Esophagus muscularis mucosa (tissue), 4 donors: Measurements from ENCODE around the gene AGBL5. TPM values are rescaled to one million over a fixed set of nuclear protein-coding genes. Genes with fewer than 3 reads are reported as not detected.

Source experiments
- DNase-seq: peaks from one replicate; pipeline ENCODE4 v3.0.0-alpha.2; 2017; ENCODE audit errors: extremely low spot score
- H3K27ac ChIP-seq, 4 donors: fragments of 200-600 bp; sonication (generic); replicated peaks in 1 of 4; 1 replicate in 3 of 4; 2 replicates in 1 of 4; pipeline ENCODE4 v1.5.1; 2016 to 2019; ENCODE audit warnings: mild to moderate bottlenecking in 1 of 4
- H3K27me3 ChIP-seq, 4 donors: fragments of 200-600 bp; sonication (generic); one replicate each; pipeline versions ENCODE4 v1.5.1 to v1.6.0; 2016 to 2019
- H3K36me3 ChIP-seq, 4 donors: fragments of 200-600 bp; sonication (generic); one replicate each; pipeline ENCODE4 v1.5.1; 2016 to 2019
- H3K4me1 ChIP-seq, 4 donors: fragments of 200-600 bp; sonication (generic); one replicate each; pipeline ENCODE4 v1.5.1; 2016 to 2019
- H3K4me3 ChIP-seq, 4 donors: fragments of 200-600 bp; sonication (generic); 1 replicate in 2 of 4; 2 replicates in 2 of 4; pipeline ENCODE4 v1.5.1; 2016 to 2019; ENCODE audit warnings: mild to moderate bottlenecking in 4 of 4, moderate library complexity in 1 of 4
- H3K9me3 ChIP-seq, 4 donors: fragments of 200-600 bp; sonication (generic); 1 replicate in 3 of 4; 2 replicates in 1 of 4; pipeline ENCODE4 v1.5.1; 2016 to 2019
- CTCF ChIP-seq, 3 experiments: fragments of 200-600 bp in 2 of 3; fragments of 450-650 bp in 1 of 3; sonication (generic) in 2 of 3; IDR thresholded peaks; one replicate each; pipeline ENCODE4 v1.5.1; 2017 to 2019; ENCODE audit warnings: antibody characterized with exemption in 3 of 3, mild to moderate bottlenecking in 2 of 3, moderate library complexity in 1 of 3
- EP300 ChIP-seq: sonication (generic); formaldehyde crosslinking; IDR thresholded peaks from one replicate; pipeline ENCODE4 v1.6.1; 2017; ENCODE audit warnings: antibody characterized with exemption
- POLR2A ChIP-seq: fragments of 450-650 bp; IDR thresholded peaks from one replicate; pipeline ENCODE4 v1.6.1; 2017; ENCODE audit warnings: antibody characterized with exemption, moderate library complexity, mild to moderate bottlenecking, low read depth
- POLR2AphosphoS5 ChIP-seq, 2 donors: sonication (generic); formaldehyde crosslinking; IDR thresholded peaks; one replicate each; pipeline ENCODE4 v1.6.1; 2017; ENCODE audit warnings: antibody characterized with exemption in 2 of 2
- WGBS: methylation state at CpG from one replicate; pipeline ENCODE4 v1.1.5; 2018; 5-methylcytosine and 5-hydroxymethylcytosine counted together
- intact Hi-C: fragments of 100-400 bp; cut with DNase I; formaldehyde crosslinking; loops from one replicate; pipeline ENCODE4 v1.15.1; 2023
- total RNA-seq, 4 donors: library from RNA; depleted of rRNA; stranded (reverse); fragments of >200 nt; gene quantifications; one replicate each; pipeline versions ENCODE4 v1.1.0 to v1.2.1, GENCODE V29; 2016

Gene AGBL5
- total RNA-seq, 4 donors from 2014 or later: 19.5 to 29.2 (median 24.1) TPM

DNA sequence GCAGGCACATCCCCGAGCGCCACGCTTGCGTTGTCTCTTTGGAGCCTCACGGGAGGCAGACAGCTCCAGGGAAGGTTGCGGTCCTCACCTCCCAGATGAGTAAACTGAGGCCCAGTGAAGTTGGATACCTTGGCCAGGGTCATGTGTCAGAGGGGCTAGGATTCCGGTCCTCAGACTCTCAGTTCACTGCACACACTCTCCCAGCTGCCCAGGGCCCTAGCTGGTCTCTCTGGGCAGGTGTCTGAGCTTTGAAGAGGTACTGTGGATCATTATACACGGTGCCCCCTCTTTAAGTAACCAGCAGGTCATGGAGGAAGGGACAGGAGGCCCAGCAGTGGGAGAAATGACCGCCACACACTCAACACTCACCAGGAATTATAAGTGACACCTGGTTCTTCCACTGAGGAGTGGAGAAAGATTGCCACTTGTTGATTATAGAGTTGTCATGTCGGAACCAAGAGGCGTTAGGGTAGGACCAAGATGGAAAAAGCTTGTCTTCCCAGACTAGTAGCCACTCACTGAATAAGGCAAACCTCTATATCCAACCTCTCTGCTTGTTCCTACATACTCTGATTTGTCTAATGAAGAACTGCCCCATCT is 18.1 kb upstream of the AGBL5 start:
- 34% methylated on average over 5 of the region's 11 CpGs for WGBS
- Histone ChIP-seq H3K4me1 (peaks cover 15 to 42% (median 34%) of the 10 kb centered on the region in 4 donors), H3K9me3 (no peaks in the 10 kb centered on the region), H3K36me3 (peaks cover 22 to 48% (median 38%) of the 10 kb centered on the region in 4 donors), H3K27ac (peak overlapping the region; percentile 78 to 87 (median 83)), H3K27me3 (no peaks in the 10 kb centered on the region), H3K4me3 (peak overlapping the region; percentile 86 to 91 (median 88))
- no peak for DNase-seq
- TF ChIP-seq POLR2AphosphoS5 (IDR thresholded peaks at IDR 0.05) (no peak), CTCF (IDR thresholded peaks at IDR 0.05) (no peak), EP300 (no peak), POLR2A (no peak)
- intact Hi-C loops: loop anchor here (5.0 kb wide), 1 partner anchor 54 kb away; the partner anchor contains the start of gene KHK

DNA sequence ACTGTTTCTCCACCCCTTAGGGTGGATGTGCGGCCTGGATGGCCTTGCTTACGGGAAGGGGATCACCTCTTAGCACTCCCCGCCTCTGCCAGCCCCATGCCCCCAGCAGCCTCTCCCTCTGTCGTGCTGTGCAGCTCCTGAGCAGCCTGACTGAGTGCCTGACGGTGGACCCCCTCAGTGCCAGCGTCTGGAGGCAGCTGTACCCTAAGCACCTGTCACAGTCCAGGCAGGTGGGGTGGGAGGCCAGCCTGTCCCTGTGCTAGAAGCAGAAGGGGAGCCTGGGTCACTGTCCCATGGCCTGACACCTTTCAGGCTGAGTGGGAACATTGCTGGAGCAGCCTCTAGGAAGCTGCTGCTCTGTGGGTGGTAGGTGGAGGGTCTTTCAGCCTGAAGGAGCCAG is 13.5 kb upstream of the AGBL5 start:
- Histone ChIP-seq H3K36me3 (peaks cover 42 to 71% (median 69%) of the 10 kb centered on the region in 4 donors), H3K27me3 (no peaks in the 10 kb centered on the region), H3K4me1 (peaks cover 15 to 39% (median 35%) of the 10 kb centered on the region in 4 donors), H3K4me3 (no peak overlapping the region), H3K27ac (no peak overlapping the region), H3K9me3 (no peaks in the 10 kb centered on the region)
- DNase-seq: no peak
- no CpG with 5 or more reads among the region's 6 CpGs for WGBS
- intact Hi-C loops: no loop called here
- no peak for TF ChIP-seq CTCF (IDR thresholded peaks at IDR 0.05)
- no peak for TF ChIP-seq POLR2A
- TF ChIP-seq EP300: no peak
- no peak for TF ChIP-seq POLR2AphosphoS5 (IDR thresholded peaks at IDR 0.05)

- peaks cover 42 to 71% (median 69%) of the 10 kb centered on the region in 4 donors for H3K36me3 ChIP-seq
- H3K27me3 ChIP-seq: no peaks in the 10 kb centered on the region
- H3K27ac ChIP-seq: no peak overlapping the region
- WGBS: 80% methylated on average over 15 of the region's 17 CpGs
- peaks cover 11 to 34% (median 28%) of the 10 kb centered on the region in 4 donors for H3K4me1 ChIP-seq
- no peak for DNase-seq
- intact Hi-C loops: no loop called here
- TF ChIP-seq POLR2A (no peak), CTCF (IDR thresholded peaks at IDR 0.05) (no peak), EP300 (no peak), POLR2AphosphoS5 (IDR thresholded peaks at IDR 0.05) (no peak)
- no peak overlapping the region for H3K4me3 ChIP-seq
- H3K9me3 ChIP-seq: no peaks in the 10 kb centered on the region
Observed at GRCh38 chr2:27038631-27039339, 12.7 kb upstream of the AGBL5 start.

DNA sequence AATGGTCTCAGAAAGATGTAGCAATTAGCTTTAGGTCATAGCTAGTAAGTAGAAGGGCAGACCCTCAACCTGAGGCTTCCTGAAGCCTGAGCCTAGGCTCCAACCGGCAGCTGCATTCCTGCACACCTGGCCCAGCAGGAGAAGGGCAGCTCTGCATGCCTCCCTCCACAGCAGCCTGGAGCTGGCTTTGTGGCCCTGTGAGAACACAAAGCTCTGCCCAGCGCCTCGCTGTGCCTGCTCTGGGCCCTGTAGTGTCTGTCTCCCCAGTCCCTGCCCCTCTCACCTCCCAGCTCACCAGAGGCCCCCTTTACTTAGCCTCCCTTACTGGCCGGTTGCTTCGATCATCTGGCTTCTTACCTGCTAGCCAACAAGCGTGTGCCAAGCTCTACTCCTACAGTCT is 12.0 kb upstream of the AGBL5 start:
- intact Hi-C loops: no loop called here
- no peak for TF ChIP-seq POLR2AphosphoS5 (IDR thresholded peaks at IDR 0.05)
- no peak for TF ChIP-seq EP300
- TF ChIP-seq CTCF (IDR thresholded peaks at IDR 0.05): no peak
- no peak for TF ChIP-seq POLR2A
- Histone ChIP-seq H3K4me1 (peaks cover 5 to 27% (median 22%) of the 10 kb centered on the region in 4 donors), H3K27me3 (no peaks in the 10 kb centered on the region), H3K27ac (no peak overlapping the region), H3K4me3 (no peak overlapping the region), H3K36me3 (peaks cover 42 to 71% (median 69%) of the 10 kb centered on the region in 4 donors), H3K9me3 (no peaks in the 10 kb centered on the region)
- no peak for DNase-seq
- WGBS: 90% methylated on average over 5 of the region's 6 CpGs
